Psoas muscle (tissue), 8 donors: ENCODE data around the gene CLDN20. TPM values are rescaled to one million over a fixed set of nuclear protein-coding genes. Genes with fewer than 3 reads are reported as not detected.
A peak's percentile ranks its signal among the peaks of the same experiment; 100 is the strongest.
"Not testable (repeated sequence)": the region's sequence is repeated elsewhere in the genome, so short reads cannot be mapped to it uniquely, and the experiment has no call there.

Source experiments
- ATAC-seq, 4 donors: fragments of 200-7000 bp; cut with Tn5 transposase; one replicate each; pipeline ENCODE4 v1.9.1; 2020; ENCODE audit warnings: moderate library complexity in 3 of 4, mild to moderate bottlenecking in 2 of 4
- DNase-seq, 2 donors: peaks; one replicate each; pipeline ENCODE4 v3.0.0-alpha.2; 2020
- H3K27ac ChIP-seq: fragments of 200-600 bp; one replicate; pipeline ENCODE4 v1.8.0; 2022
- H3K27me3 ChIP-seq, 3 donors: fragments of 200-600 bp in 1 of 3; one replicate each; pipeline versions ENCODE4 v1.6.1 to v1.8.0; 2013 to 2022; ENCODE audit warnings: low read length in 2 of 3, mild to moderate bottlenecking in 2 of 3, moderate library complexity in 1 of 3; ENCODE audit not compliant: insufficient read depth in 3 of 3
- H3K36me3 ChIP-seq, 2 donors: fragments of 200-600 bp in 1 of 2; one replicate each; pipeline versions ENCODE4 v1.6.1 to v1.8.0; 2013 to 2022; ENCODE audit warnings: low read depth in 1 of 2, mild to moderate bottlenecking in 1 of 2, moderate library complexity in 1 of 2; ENCODE audit not compliant: insufficient read depth in 1 of 2
- H3K4me1 ChIP-seq: fragments of 200-600 bp; one replicate; pipeline ENCODE4 v1.8.0; 2022
- H3K4me3 ChIP-seq: fragments of 200-600 bp; one replicate; pipeline ENCODE4 v1.8.0; 2022; ENCODE audit warnings: mild to moderate bottlenecking
- H3K9me3 ChIP-seq: fragments of 200-600 bp; one replicate; pipeline ENCODE4 v1.8.0; 2022
- CTCF ChIP-seq: fragments of 200-600 bp; IDR thresholded peaks from one replicate; pipeline ENCODE4 v1.8.0; 2022; ENCODE audit warnings: antibody characterized with exemption
- WGBS, 3 donors: extraction: QIAGEN DNeasy Blood & Tissue Kit; methylation state at CpG; one replicate each; pipeline versions ENCODE4 v1.1.6 to v1.1.7; 2013; 5-methylcytosine and 5-hydroxymethylcytosine counted together
- intact Hi-C, 2 donors: fragments of 100-400 bp; cut with DNase I; formaldehyde crosslinking; loops; one replicate each; pipeline versions ENCODE4 v1.11.0 to v1.14.2; 2022
- long read RNA-seq, 2 donors: library from polyadenylated mRNA; unstranded; transcript quantifications; one replicate each; pipeline ENCODE4 v2.0.0, GENCODE V29; 2021
- polyA plus RNA-seq, 3 donors: library from polyadenylated mRNA; stranded (reverse); fragments of 200-250 nt; gene quantifications; one replicate each; pipeline ENCODE4 v1.2.3, GENCODE V29; 2013
- total RNA-seq, 4 donors: library from RNA; stranded (reverse); fragmentation: NEBNext Ultra II Directional in 2 of 4; extraction: Animal tissue kit (Norgen Biotek cat#: 25700) in 2 of 4; gene quantifications; one replicate each; pipeline versions ENCODE4 v1.2.1 to v1.2.4, GENCODE V29; 2021 to 2023
- donor health status: healthy with polysubstance abuse.
- donor health status: DM: no; HTN: no; CAD: no; lungs with moderate emphysema.
- donor health status: Bipolar disorder and iron deficiency.
- donor health status: healthy.
- donor health status: DM: yes; HTN: yes; CAD: no.
- donor health status: DM: no; HTN: no; CAD: no.
- donor health status: DM: no; HTN: no; CAD: no.
- donor health status: DM: yes; HTN: yes; CAD: no.

Gene CLDN20
- total RNA-seq (not detected), polyA plus RNA-seq (under 1 TPM in 1 of 3 donors, not detected in 2; 0.05 TPM)
- long read RNA-seq, donor 1: 0 reads
- long read RNA-seq, donor 2: 0 reads

- Histone ChIP-seq H3K4me3 (no peak within 1 kb of the TSS), H3K4me1 (peaks cover 4% of the 10 kb centered on the region), H3K36me3 (peaks cover 7 to 31% of the 10 kb centered on the region in 2 donors), H3K27me3 (no peaks in the 10 kb centered on the region), H3K9me3 (no peaks in the 10 kb centered on the region), H3K27ac (no peak within 1 kb of the TSS)
- ATAC-seq (no peak), DNase-seq (no peak)
- intact Hi-C loops: no loop called here
- no peak for TF ChIP-seq CTCF
- 89 to 91% (median 90%) methylated on average over 10 of the region's 10 CpGs for WGBS, 3 donors
These were observed at the start of gene CLDN20 for GRCh38 chr6:155263373-155264063. TSS of gene CLDN20 (plus strand) at chr6:155264013. CDS start at chr6:155275720, 11,707 bp downstream.

GRCh38 chr6:155215906-155216305 is 47.9 kb upstream of the CLDN20 start:
- Histone ChIP-seq H3K27ac (no peak overlapping the region), H3K27me3 (peaks cover 0 to 2% (median 0%) of the 10 kb centered on the region in 3 donors), H3K36me3 (no peaks in the 10 kb centered on the region), H3K9me3 (no peaks in the 10 kb centered on the region), H3K4me3 (no peak overlapping the region), H3K4me1 (no peaks in the 10 kb centered on the region)
- intact Hi-C loops: no loop called here
- WGBS, 3 donors: 83 to 92% (median 88%) methylated on average over 4 of the region's 4 CpGs
- TF ChIP-seq CTCF: no peak
- ATAC-seq (peak in 3 of 4 donors; percentile 39 to 58 (median 43)), DNase-seq (no peak)

GRCh38 chr6:155216312-155217046 is 47.3 kb upstream of the CLDN20 start:
- DNase-seq (no peak), ATAC-seq (no peak)
- Histone ChIP-seq H3K4me1 (no peaks in the 10 kb centered on the region), H3K4me3 (no peak overlapping the region), H3K9me3 (no peaks in the 10 kb centered on the region), H3K36me3 (no peaks in the 10 kb centered on the region), H3K27me3 (peaks cover 0 to 2% (median 0%) of the 10 kb centered on the region in 3 donors), H3K27ac (no peak overlapping the region)
- TF ChIP-seq CTCF: no peak
- intact Hi-C loops: no loop called here
- 58 to 62% (median 61%) methylated on average over 11 of the region's 11 CpGs for WGBS, 3 donors

- DNase-seq, H3K9me3 ChIP-seq, intact Hi-C loops, H3K4me1 ChIP-seq, H3K27me3 ChIP-seq, H3K4me3 ChIP-seq, H3K36me3 ChIP-seq, ATAC-seq, H3K27ac ChIP-seq: not testable (repeated sequence)
- WGBS, 3 donors: 89 to 96% (median 93%) methylated on average over 14 to 20 of the region's 20 CpGs
These were observed 45.1 kb upstream of the CLDN20 start for GRCh38 chr6:155218711-155219110.

GRCh38 chr6:155219299-155219698 is 44.5 kb upstream of the CLDN20 start:
- Histone ChIP-seq H3K27me3 (no peaks in the 10 kb centered on the region), H3K36me3 (no peaks in the 10 kb centered on the region), H3K4me1 (no peaks in the 10 kb centered on the region), H3K27ac (no peak overlapping the region), H3K9me3 (no peaks in the 10 kb centered on the region), H3K4me3 (no peak overlapping the region)
- 60 to 76% (median 62%) methylated on average over 7 of the region's 7 CpGs for WGBS, 3 donors
- DNase-seq (no peak), ATAC-seq (no peak)
- intact Hi-C loops: no loop called here
- no peak for TF ChIP-seq CTCF
